HFFc6 (cell line): ENCODE measurements around the gene LDLRAD4. TPM values are rescaled to one million over a fixed set of nuclear protein-coding genes. Genes with fewer than 3 reads are reported as not detected.

ENCODE experiments used
- DNase-seq: peaks from one replicate; pipeline ENCODE4 v3.0.0-alpha.2; 2018
- H3K27ac Mint-ChIP-seq: 2 replicates; pipeline ENCODE4 v1.8.0; 2020; ENCODE audit warnings: mild to moderate bottlenecking, mixed read lengths
- H3K27me3 Mint-ChIP-seq: 2 replicates; pipeline ENCODE4 v1.8.0; 2021; ENCODE audit warnings: mild to moderate bottlenecking, moderate library complexity, mixed read lengths; ENCODE audit not compliant: insufficient read depth
- H3K36me3 Mint-ChIP-seq: 2 replicates; pipeline ENCODE4 v1.8.0; 2021; ENCODE audit warnings: low read depth, mixed read lengths
- H3K4me1 Mint-ChIP-seq: 2 replicates; pipeline ENCODE4 v1.8.0; 2020; ENCODE audit warnings: low read depth, mixed read lengths
- H3K4me3 Mint-ChIP-seq: 2 replicates; pipeline ENCODE4 v1.8.0; 2020; ENCODE audit warnings: mild to moderate bottlenecking, moderate library complexity, mixed read lengths
- H3K9me3 Mint-ChIP-seq: 2 replicates; pipeline ENCODE4 v1.8.0; 2020; ENCODE audit warnings: mild to moderate bottlenecking, mixed read lengths
- CTCF ChIP-seq: fragments of 200-600 bp; sonication (generic); IDR thresholded peaks from 2 replicates; pipeline ENCODE4 v1.5.0; 2021; ENCODE audit warnings: antibody characterized with exemption, mild to moderate bottlenecking
- total RNA-seq, 6 experiments: library from RNA; stranded (reverse); fragmentation: NEBNext Ultra II Directional; extraction: Animal tissue kit (Norgen Biotek cat#: 25700); gene quantifications; 2 replicates in 1 of 6; 3 replicates in 5 of 6; pipeline ENCODE4 v1.2.3, GENCODE V29; 2021

The LDLRAD4 gene
- total RNA-seq, 6 experiments from 2014 or later = not detected

- Mint-ChIP-seq H3K27ac (no peak overlapping the region), H3K27me3 (peaks cover 24% of the 10 kb centered on the region), H3K4me1 (no peaks in the 10 kb centered on the region), H3K36me3 (no peaks in the 10 kb centered on the region; the same call in 1 of the 2 replicates), H3K4me3 (no peak overlapping the region), H3K9me3 (peaks cover 31% of the 10 kb centered on the region)
- no peak for TF ChIP-seq CTCF
- no peak for DNase-seq
Measured at GRCh38 chr18:13452871-13453680, 234.5 kb downstream of the LDLRAD4 start.

GRCh38 chr18:13453714-13454113 is 235.2 kb downstream of the LDLRAD4 start:
- Mint-ChIP-seq H3K27me3 (peaks cover 19% of the 10 kb centered on the region), H3K36me3 (no peaks in the 10 kb centered on the region; the same call in 1 of the 2 replicates), H3K9me3 (peaks cover 33% of the 10 kb centered on the region), H3K4me1 (no peaks in the 10 kb centered on the region), H3K27ac (no peak overlapping the region), H3K4me3 (no peak overlapping the region)
- no peak for TF ChIP-seq CTCF
- no peak for DNase-seq

GRCh38 chr18:13454363-13455150 is 236.0 kb downstream of the LDLRAD4 start:
- peaks cover 19% of the 10 kb centered on the region; the same call in 1 of the 2 replicates for H3K27me3 Mint-ChIP-seq
- no peak for TF ChIP-seq CTCF
- peaks cover 33% of the 10 kb centered on the region for H3K9me3 Mint-ChIP-seq
- no peaks in the 10 kb centered on the region for H3K4me1 Mint-ChIP-seq
- H3K4me3 Mint-ChIP-seq = no peak overlapping the region
- H3K36me3 Mint-ChIP-seq = no peaks in the 10 kb centered on the region; the same call in 1 of the 2 replicates
- DNase-seq = no peak
- no peak overlapping the region for H3K27ac Mint-ChIP-seq

GRCh38 chr18:13455471-13455870 is 236.9 kb downstream of the LDLRAD4 start:
- Mint-ChIP-seq H3K4me3 (no peak overlapping the region), H3K36me3 (no peaks in the 10 kb centered on the region; the same call in 1 of the 2 replicates), H3K27me3 (peaks cover 16% of the 10 kb centered on the region; the same call in 1 of the 2 replicates), H3K27ac (no peak overlapping the region), H3K4me1 (no peaks in the 10 kb centered on the region), H3K9me3 (peaks cover 34% of the 10 kb centered on the region)
- TF ChIP-seq CTCF = no peak
- no peak for DNase-seq

- Mint-ChIP-seq H3K4me3 (no peak overlapping the region), H3K27ac (no peak overlapping the region), H3K9me3 (peaks cover 33% of the 10 kb centered on the region; the same call in 1 of the 2 replicates), H3K4me1 (peaks cover 2% of the 10 kb centered on the region; the same call in 1 of the 2 replicates), H3K27me3 (peaks cover 15% of the 10 kb centered on the region; the same call in 1 of the 2 replicates), H3K36me3 (no peaks in the 10 kb centered on the region; the same call in 1 of the 2 replicates)
- no peak for DNase-seq
- no peak for TF ChIP-seq CTCF
Measured at GRCh38 chr18:13455960-13456481, 237.5 kb downstream of the LDLRAD4 start.
